HG03159 (cell line): ENCODE measurements around the gene UBE2H.
"Not testable (repeated sequence)": the region's sequence is repeated elsewhere in the genome, so short reads cannot be mapped to it uniquely, and the experiment has no call there.

Source experiments
- ATAC-seq: cut with Tn5 transposase; IDR thresholded peaks from one replicate; pipeline ENCODE4 v1.9.1; 2021; ENCODE audit warnings: mild to moderate bottlenecking, moderate library complexity; ENCODE audit not compliant: unreplicated experiment

The UBE2H gene

GRCh38 chr7:129909669-129910068 is 43.1 kb downstream of the UBE2H start:
- ATAC-seq: no peak

GRCh38 chr7:129908181-129908580 is 44.6 kb downstream of the UBE2H start:
- ATAC-seq: no peak

GRCh38 chr7:129907122-129907736 is 45.5 kb downstream of the UBE2H start:
- ATAC-seq: no peak

- ATAC-seq: no peak
These were observed 46.1 kb downstream of the UBE2H start for GRCh38 chr7:129906700-129907099.

- ATAC-seq: peak; percentile 70
These were observed 48.8 kb downstream of the UBE2H start for GRCh38 chr7:129903935-129904334.

DNA sequence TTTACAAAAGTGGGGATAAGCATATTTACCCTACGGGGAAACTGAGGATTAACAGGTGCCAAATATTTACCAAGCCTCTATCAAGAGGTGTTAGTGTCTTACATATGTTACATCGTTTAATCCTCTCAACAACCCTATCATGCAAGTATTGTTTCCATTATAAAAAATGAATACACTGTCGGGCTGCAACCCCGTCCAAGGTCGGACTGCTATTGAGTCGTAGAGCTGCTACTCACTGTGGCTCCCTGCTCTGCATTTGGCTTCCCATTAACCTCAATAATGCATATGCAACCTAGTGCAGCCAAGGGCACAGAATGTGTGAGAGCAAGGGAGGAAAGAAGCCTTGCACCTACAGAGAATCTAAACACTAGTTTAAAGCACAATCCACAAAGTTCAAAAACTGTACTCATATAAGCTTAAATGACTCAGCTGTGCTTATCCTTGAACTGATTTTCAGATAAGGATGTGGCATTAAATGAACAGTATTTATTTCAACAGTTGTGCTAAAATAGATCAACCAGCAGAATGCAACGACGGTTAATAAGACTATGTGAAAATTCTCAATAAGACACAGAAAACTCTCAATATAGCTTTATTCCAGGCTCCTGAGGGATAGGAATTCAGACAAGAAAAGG is 49.9 kb downstream of the UBE2H start:
- ATAC-seq: no peak

DNA sequence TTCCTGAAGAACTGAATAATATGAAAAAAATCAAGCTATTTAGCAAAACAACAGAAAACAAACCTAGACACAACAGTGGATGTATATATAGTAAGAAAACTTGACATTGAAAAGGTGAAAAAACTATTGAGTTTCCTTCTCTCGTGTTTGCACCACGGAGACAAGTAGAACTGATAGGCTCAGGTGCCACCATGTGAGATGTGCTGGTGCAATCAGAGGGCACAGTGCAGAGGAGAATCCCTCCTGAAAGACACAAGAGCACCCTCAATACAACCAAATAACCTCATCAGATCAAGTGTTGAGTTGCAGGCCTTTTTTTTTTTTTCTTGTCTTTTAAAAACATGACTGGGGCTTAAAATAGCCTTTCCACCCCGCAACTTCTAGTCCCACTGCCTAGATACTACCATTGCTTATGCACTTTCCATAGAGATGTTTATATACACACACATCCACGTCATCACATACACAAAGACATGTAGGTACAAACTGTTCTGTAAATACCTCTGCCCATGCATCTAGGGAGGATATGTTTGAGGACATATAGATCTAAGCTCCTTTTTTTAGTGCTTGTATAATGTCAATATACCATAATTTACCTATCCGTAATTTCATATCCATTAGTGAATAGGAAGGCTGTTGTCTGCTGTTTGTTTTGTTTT is 54.1 kb downstream of the UBE2H start:
- no peak for ATAC-seq

GRCh38 chr7:129898007-129898406 is 54.8 kb downstream of the UBE2H start:
- ATAC-seq: no peak

- no peak for ATAC-seq
These were observed 56.0 kb downstream of the UBE2H start for GRCh38 chr7:129896568-129897382.

- ATAC-seq: not testable (repeated sequence)
These were observed 58.6 kb downstream of the UBE2H start for GRCh38 chr7:129894184-129894583.

DNA sequence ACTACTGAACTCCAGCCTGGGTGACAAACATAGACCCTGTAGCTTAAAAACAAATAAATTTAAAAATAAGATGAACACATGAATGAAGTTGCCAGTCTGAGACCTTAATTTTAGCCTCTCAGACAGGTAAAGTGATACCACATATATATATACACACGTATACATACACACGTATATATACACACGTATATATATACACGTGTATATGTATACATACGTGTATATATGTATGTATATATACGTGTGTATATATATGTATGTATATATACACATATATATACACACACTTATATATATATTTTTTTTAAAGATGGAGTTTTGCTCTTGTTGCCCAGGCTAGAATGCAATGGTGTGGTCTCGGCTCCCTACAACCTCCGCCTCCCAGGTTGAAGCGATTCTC is 62.7 kb downstream of the UBE2H start:
- no peak for ATAC-seq

DNA sequence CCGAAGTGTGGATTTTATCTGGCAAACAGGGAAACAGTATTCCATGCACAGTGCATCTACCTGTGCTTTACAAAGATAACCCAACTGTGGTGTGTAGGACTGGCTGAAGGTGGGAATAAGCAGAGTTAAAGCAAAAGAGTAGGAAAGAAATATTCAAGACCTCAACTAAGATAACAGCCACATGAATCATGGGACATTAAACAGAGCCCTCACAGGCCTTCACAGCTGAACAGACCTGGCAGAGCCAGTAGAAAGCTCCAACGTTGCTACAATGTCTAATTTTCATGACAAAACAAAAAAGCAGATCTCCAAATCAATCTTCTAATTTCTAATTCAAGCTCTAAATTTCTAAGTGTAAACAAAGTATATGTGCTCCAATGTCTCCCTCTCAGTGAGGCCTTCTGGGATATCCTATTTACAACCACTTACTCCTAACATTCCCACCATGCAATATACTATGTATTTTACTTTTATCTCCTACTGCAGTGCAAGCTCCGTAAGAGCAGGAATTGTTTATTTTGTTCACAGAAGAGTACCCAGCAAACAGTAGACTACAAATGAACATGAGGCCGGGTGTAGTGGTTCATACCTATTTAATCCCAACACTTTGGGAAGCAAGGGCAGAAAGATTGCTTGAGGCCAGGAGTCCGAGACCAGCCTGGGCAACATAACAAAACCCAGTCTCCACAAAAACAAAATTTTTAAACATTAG is 63.5 kb downstream of the UBE2H start:
- ATAC-seq: no peak

- ATAC-seq: no peak
These were observed 64.9 kb downstream of the UBE2H start for GRCh38 chr7:129887865-129888264.

DNA sequence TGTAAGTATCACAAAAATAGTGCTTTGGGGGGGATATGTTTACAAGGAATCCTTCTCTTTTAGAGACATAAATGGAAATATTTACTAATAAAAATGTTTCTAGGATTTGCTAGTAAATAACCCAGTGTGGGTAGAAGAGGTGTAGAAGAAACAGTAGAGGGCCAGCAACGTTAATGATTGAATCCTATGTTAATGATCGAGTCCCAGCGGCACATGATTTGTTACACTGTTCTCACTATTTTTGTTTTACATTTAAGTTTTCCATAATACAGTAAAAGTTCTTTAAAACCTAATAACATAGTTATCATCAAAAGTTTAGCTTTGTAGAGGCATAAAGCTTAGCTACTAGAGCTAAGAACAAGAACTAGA is 66.0 kb downstream of the UBE2H start:
- ATAC-seq: no peak

GRCh38 chr7:129886167-129886817 is 66.5 kb downstream of the UBE2H start:
- ATAC-seq: no peak

DNA sequence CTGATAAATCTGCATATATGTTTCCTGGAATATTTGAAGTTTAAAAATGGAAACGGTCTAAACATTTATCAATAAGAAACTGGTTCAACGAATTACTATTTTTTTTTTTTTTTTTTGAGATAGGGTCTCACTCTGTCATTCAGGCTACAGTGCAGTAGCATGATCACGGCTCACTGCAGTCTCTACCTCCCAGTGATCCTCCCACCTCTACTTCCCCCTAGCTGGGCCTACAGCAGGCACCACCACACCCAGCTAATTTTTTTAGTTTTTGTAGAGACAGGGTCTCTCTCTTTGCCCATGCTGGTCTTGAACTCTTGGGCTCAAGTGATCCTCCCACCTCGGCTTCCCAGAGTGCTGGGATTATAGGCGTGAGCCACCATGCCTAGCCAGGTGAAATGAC is 68.3 kb downstream of the UBE2H start:
- ATAC-seq: no peak

- no peak for ATAC-seq
These were observed 69.6 kb downstream of the UBE2H start for GRCh38 chr7:129883151-129883550.

DNA sequence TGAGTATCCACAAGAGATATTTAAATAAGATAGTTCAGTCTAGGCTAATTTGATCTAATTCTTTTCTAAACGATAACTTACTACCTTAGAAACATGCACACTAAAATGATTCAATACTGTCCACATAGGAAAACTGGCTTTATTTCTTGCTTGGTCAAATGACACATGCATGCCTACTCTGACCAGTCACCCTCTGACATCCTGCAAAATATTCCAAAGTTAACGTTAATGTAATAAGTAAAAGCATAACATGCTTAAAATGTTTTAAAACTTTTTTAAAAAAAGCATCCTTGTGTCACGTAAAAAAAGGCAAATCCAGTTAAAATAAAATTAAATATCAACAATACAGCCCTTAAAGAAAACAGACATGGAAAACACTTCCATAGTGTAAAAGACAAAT is 70.2 kb downstream of the UBE2H start:
- ATAC-seq: no peak

- no peak for ATAC-seq
These were observed 75.5 kb downstream of the UBE2H start for GRCh38 chr7:129877146-129877792.
